NCI-H1105 treated with DMSO at 0.1 percent for 48 hours (cell line): ENCODE data around the gene CDIP1.

Experiments
- DNase-seq: peaks from one replicate; lab custom pipeline; 2025; lab: John Stamatoyannopoulos, UW

Gene CDIP1

GRCh38 chr16:4537376-4538343 is 913 bp downstream of the CDIP1 start:
- DNase-seq, result no peak

GRCh38 chr16:4536391-4537106 is 2.0 kb downstream of the CDIP1 start:
- no peak for DNase-seq

- DNase-seq, result no peak
Observed at GRCh38 chr16:4535627-4536108, 2.9 kb downstream of the CDIP1 start.

GRCh38 chr16:4534151-4534790 is 4.3 kb downstream of the CDIP1 start:
- no peak for DNase-seq

- no peak for DNase-seq
Observed at GRCh38 chr16:4533490-4533889, 5.1 kb downstream of the CDIP1 start.

- no peak for DNase-seq
Observed at GRCh38 chr16:4532238-4532637, 6.3 kb downstream of the CDIP1 start.

- DNase-seq, result no peak
Observed at GRCh38 chr16:4531811-4532210, 6.8 kb downstream of the CDIP1 start.

- no peak for DNase-seq
Observed at GRCh38 chr16:4529085-4530060, 9.2 kb downstream of the CDIP1 start.

GRCh38 chr16:4525634-4526277 is 12.8 kb downstream of the CDIP1 start:
- DNase-seq, result no peak

GRCh38 chr16:4525069-4525468 is 13.5 kb downstream of the CDIP1 start:
- DNase-seq, result no peak

- DNase-seq, result no peak
Observed at GRCh38 chr16:4524571-4524970, 14.0 kb downstream of the CDIP1 start.

- DNase-seq, result no peak
Observed at GRCh38 chr16:4523686-4524085, 14.9 kb downstream of the CDIP1 start.

GRCh38 chr16:4522051-4522581 is 16.5 kb downstream of the CDIP1 start:
- DNase-seq, result peak; percentile 28

GRCh38 chr16:4520913-4521312 is 17.7 kb downstream of the CDIP1 start:
- DNase-seq, result no peak

- no peak for DNase-seq
Observed at GRCh38 chr16:4519274-4520058, 19.1 kb downstream of the CDIP1 start.

- peak; percentile 1 for DNase-seq
Observed at GRCh38 chr16:4517812-4518680, 20.5 kb downstream of the CDIP1 start.

GRCh38 chr16:4515611-4516233 is 22.9 kb downstream of the CDIP1 start:
- DNase-seq, result no peak

GRCh38 chr16:4514606-4515005 is 24.0 kb downstream of the CDIP1 start:
- DNase-seq, result no peak
